HG03460 (cell line): ENCODE results near the gene PCGF2.

Experiments used
- ATAC-seq: cut with Tn5 transposase; IDR thresholded peaks from one replicate; pipeline ENCODE4 v1.9.1; 2021; ENCODE audit not compliant: unreplicated experiment

Gene PCGF2

DNA sequence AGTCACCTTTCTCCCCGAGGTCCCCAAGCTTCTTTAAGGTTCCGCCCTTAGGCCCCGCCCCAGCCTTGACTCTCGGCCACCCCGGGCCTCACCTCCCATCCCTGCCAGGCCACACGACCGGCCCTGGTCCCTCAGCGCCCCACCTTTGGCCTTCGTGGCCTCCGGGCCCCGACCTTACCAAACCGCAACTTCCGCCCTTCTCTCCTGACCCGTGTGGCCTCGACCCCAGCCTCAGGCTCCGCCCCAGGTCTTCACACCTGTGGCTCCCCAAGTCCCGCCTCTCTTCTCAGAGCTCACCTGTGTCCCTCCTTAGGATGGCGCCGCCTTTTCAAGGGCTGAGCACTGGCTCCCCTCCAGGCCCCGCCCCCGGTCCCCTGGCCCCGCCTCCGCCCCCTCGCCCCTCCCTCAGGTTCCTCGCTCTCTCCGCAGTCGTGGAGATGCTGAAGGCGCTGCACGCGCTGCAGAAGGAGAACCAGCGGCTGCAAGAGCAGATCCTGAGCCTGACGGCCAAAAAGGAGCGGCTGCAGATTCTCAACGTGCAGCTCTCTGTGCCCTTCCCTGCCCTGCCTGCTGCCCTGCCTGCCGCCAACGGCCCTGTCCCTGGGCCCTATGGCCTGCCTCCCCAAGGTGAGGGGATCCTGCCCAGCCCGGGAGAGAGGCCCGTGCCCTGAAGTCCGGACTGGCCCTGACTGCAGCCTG, 28.0 kb downstream of the PCGF2 start:
- no peak for ATAC-seq

DNA sequence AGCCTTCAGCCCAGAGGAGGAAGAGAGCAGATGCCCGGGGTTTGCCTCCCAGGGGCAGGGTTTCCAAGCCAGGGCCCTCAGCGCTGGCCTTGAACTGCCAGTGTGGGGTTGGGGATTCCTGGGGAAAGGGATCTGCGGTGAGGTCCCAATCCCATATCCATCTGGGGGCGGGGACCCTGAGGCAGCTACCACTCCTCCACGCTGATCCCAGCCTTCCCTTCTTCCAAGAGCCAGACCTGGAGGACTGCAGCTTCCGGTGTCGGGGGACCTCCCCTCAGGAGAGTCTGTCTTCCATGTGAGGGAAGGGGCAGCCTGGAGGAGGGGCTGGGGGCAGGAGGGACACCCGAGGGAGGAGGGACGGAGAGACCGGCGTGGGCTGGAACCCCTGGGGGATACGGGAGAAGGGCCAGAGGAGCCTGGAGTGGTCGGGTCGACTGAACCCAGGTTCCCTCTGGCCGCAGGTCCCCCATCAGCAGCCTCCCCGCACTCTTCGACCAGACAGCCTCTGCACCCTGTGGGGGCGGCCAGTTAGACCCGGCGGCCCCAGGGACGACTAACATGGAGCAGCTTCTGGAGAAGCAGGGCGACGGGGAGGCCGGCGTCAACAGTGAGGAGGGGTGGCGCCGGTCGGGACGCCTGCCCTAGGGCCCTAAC, 28.7 kb downstream of the PCGF2 start:
- no peak for ATAC-seq

DNA sequence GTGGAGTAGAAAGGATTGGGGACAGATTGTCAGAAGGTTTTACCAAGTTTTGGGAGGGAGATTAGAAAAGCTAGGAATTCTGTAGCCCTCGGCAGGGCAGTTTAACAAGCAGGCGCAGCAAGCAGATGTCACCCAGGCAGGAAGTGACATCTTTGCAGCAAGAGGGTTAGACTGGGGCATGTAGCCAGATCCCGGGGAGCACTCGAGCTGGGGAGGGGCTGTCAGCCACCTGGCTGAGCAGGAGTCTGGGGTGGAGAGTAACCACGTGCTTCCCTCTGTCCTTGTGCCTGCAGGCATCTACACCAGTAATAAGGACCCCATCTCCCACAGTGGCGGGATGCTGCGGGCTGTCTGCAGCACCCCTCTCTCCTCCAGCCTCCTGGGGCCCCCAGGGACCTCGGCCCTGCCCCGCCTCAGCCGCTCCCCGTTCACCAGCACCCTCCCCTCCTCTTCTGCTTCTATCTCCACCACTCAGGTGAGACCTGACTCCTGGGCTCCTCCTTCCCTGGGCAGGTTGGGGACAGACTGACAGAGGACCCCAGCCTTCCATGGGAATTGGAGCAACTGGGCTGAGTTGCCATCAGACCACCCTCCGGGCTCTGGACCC, 30.9 kb downstream of the PCGF2 start:
- ATAC-seq, result no peak

DNA sequence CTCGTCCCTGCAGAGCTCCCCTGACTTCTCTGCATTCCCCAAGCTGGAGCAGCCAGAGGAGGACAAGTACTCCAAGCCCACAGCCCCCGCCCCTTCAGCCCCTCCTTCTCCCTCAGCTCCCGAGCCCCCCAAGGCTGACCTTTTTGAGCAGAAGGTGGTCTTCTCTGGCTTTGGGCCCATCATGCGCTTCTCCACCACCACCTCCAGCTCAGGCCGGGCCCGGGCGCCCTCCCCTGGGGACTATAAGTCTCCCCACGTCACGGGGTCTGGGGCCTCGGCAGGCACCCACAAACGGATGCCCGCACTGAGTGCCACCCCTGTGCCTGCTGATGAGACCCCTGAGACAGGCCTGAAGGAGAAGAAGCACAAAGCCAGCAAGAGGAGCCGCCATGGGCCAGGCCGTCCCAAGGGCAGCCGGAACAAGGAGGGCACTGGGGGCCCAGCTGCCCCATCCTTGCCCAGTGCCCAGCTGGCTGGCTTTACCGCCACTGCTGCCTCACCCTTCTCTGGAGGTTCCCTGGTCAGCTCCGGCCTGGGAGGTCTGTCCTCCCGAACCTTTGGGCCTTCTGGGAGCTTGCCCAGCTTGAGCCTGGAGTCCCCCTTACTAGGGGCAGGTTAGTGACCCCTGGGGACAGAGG, 31.6 kb downstream of the PCGF2 start:
- no peak for ATAC-seq

DNA sequence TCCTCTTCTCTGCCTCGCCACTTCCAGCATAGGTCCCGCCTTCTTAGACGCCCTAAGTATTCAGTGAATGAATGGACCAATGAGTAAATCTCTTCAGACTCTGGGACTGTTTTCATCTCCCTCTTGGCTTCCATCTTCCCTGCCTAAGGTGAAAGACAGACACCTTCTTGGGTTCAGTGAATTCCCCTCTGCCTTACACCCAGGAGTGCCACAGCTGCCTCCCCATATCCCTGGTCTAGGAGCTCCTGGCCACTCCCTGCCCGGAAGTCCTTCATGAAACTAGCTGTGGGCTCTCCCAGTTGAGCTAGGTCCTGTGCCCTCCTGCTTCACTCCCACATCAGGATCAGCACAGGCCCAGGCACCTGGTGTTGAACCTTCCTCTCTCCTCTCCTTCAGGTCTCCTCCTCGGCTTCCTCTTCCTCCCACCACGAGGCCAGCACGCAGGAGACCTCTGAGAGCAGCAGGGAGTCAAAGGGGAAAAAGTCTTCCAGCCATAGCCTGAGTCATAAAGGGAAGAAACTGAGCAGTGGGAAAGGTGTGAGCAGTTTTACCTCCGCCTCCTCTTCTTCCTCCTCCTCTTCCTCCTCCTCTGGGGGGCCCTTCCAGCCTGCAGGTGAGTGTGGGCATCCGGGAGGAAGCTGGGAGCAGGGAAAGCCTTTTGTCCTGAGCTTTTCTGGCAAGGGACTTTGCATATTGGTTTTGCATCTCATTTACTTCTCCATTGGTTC, 32.8 kb downstream of the PCGF2 start:
- no peak for ATAC-seq

DNA sequence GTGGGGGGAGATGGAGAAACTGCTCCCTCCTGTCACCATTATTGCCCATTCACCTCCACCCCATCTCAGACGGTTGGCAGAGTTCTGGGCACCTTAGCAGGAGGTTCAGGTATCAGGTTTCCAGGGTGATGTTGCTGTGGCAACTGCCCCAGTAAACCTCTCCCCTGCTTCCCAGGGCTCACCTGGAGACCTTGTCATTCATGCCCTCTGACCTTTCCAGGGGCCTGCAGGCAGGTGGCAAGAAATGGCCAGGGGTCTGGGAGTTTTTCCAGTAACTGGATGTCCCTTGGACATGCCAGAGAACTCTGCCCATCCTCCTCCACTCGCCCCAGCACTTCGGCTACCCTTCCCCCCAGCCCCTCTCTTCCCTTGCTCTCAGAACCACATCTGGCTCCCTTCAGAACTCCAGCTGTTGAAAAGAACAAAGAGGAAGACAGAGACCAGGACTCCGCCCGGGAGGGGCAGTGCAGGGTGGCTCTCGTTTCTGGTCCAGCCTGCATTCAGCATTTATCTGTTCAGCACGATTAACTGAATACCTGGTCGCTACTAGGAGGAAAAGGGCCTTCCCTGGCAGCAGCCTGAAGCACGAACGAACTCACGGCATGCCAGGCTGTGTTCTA, 34.6 kb downstream of the PCGF2 start:
- ATAC-seq, result no peak

DNA sequence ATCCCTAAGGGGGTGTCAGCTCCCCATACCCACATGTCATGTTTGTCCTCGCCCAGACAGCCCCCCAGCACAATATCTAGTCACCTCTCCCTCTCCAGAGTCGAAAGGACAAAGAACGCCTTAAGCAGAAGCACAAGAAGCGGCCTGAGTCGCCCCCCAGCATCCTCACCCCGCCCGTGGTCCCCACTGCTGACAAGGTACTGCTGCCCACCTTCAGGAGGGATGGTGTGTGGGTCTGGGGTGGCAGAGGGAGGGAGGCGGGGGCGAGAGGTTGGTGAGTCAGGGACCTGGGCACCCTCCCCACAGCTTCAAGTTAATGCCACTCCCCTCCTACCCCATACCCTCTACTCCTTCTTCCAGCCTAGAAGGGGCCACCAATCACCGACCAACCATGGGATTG, 35.5 kb downstream of the PCGF2 start:
- no peak for ATAC-seq

DNA sequence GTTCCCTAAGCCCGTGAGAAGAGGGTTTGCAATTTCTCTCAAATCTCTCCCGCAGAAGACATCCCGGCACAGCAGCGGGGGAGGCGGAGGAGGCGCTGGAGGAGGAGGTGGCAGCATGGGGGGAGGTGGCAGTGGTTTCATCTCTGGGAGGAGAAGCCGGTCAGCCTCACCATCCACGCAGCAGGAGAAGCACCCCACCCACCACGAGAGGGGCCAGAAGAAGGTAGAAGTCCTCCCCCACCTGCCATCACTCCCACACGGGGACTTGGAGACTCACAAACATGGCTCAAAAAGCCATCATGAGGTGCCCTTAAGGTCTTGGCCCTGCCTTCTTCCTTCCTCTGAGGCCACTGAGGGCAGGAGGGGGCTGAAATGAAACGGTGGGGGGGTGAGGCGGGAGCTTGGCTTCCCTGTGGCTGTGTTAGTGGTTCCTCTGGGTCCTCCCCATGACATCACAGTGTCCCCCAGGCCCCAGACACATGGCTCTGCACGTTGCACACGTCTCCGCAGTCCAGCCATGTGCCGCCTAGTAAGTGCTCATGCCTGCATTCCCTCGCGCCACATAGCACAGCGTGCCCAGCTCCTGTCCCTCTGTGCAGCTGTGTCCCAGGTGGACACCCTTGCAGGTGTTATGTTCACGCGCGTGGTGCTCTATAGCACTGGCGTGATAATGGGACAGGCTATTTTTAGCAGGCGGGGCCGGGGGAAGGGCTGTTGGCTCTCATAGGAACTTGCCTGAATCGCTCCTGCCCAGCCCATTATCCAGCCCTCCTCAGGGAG, 36.2 kb downstream of the PCGF2 start:
- ATAC-seq, result no peak

DNA sequence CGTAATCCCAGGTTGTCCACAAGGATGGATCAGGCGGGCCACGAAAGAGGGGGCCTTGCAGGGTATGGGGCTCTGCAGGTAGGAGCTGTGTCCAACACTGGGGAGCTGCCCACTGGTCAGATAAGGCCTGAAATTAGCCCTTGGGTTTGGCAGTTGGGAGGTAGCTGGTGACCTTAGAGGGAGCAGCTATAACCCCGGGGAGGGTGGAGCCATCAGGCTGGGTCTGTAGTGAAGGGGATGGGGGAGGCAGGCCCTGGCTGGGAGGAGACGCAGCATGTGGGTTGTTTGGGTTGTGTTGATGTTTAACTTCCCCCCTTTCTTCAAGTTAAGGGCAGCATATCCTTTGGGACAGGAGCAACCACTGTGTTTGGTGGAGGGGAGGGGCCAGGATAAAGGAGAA, 37.2 kb downstream of the PCGF2 start:
- ATAC-seq, result no peak

DNA sequence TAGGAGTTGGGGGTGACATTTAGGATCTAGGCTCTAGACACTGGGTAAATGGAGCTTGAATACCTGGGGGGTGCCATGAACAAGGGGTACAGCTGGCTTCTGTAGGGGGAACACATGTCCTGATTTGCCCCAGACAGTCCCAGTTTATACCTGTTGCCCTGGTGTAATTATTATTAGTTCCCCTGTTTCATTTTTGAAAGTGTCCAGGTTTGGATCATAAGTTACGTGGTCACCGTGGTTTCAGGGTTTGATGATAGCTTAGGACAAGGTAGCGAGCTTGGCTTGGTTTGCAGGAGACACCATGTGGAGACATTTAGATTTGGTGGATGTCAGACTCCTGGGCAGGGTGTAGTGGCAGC, 37.6 kb downstream of the PCGF2 start:
- no peak for ATAC-seq

DNA sequence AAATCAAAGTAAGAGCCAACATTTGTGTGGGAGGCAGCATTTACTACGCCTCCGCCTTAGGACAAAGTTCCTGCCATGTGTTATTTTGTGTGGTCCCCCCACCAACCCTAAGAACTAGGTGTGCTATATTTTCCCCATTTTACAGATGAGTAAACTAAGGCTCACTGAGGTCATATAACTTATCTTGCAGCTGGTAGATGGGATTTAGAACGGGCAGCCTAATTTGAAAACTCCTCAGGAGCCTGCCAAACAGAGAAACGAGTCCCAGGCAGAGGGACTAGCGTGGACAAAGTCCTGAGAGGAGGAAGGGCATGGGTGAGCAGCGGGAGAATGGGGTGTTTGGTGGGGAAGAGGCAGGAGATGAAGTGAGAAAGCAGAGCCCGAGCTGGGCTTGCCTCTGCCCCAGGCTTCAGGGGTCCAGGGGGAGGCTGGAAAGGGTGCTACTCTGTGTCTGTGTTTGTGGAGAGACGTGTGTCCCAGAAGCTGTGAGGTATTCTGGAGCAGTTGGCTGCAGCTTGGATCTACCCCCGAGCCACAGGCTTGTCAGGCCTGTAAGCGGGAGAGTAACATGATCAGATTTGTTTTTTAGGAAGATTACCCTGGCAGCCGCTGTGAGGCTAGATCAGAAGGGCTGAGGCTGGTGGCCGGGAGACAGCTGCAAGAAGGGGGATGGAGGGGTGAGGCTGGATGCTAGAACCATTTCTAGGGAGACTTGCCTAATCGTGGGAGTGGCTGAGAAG, 38.1 kb downstream of the PCGF2 start:
- ATAC-seq, result no peak

DNA sequence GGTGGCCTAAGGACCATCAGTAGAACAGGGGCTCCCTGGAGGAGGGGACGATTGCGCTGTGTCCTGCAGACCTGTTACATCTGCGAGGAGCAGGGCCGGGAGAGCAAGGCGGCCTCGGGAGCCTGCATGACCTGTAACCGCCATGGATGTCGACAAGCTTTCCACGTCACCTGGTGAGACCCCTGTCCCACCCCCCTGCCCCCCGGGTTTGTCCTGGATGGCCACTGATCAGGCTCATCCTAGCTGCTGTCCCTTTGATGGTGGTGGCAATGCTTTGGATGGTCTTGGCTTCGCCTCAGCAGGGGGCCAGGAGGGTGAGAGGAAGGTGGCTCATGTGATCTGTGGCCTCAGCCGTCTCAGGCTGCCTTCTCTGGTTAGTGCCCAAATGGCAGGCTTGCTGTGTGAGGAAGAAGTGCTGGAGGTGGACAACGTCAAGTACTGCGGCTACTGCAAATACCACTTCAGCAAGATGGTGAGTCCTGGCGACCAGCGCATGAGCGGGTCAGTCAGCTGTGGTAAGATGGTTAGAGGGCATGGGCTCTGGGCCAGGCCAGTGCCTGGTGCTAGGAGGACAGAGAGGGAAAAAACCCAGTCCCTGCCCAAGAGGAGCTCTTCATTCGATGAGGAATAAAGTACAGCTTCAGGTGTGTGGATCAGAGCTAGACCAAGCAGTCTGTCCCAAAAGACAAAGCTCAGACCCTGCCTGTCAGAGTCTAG, 38.9 kb downstream of the PCGF2 start:
- no peak for ATAC-seq

DNA sequence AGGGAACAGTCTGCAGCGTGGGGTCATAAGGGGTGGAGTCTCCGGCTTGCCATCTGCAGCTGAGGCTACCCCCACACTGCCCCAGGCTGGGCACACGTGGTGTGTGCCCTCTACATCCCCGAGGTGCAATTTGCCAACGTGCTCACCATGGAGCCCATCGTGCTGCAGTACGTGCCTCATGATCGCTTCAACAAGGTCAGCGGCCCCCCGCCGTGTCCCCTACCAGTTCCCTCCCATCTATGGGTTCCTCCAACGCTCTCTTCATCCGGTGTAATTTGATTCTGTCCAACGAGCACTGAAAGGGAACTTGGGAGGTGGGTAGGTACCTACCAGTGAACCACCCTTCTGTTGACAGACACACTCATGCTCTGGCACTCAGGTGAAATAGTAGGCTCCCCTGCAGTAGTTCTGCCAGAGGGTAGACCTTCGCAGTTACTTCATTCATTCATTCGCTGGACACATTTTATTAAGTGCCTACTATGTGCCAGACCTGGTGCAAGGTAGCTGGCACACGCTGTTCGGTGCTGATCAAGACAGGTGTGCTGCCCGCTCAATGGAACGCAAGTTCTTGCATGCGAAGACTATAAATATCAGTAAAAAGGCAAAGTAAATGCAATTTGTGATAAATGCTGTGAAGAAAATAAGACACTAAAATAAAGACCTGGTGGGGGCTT, 40.3 kb downstream of the PCGF2 start:
- ATAC-seq, result no peak

DNA sequence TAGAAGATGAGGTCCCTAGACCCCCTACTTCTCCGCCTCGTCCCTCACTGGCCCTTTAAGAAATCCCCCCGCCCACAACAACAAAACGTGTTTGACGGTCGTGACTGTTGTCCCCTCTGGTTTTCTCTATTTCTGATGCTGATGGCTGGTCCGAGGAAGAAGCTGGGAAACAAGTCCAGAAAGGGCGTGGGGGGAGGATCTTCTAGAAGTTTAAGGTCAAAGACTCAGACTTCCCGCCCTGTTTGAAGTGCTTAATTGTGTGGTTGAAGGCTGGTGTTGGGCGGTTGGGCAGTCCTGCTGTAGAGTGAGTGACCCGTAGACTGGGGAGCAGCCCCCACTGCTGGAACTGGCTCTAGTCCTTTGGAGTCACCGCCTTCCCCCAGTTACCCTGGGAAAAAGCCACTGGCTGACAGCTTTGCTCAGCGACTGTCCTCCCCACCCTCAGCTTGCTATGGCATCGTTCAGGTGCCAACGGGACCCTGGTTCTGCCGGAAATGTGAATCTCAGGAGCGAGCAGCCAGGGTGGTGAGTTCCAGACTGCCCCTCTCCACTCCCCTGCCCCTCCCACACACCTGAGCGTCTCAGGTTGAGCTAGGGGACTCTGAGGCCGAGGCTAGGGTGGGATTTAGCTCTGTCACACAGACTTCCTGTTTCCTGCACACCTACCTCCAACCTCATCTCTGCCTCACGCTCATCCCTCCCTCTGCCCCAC, 41.5 kb downstream of the PCGF2 start:
- no peak for ATAC-seq

DNA sequence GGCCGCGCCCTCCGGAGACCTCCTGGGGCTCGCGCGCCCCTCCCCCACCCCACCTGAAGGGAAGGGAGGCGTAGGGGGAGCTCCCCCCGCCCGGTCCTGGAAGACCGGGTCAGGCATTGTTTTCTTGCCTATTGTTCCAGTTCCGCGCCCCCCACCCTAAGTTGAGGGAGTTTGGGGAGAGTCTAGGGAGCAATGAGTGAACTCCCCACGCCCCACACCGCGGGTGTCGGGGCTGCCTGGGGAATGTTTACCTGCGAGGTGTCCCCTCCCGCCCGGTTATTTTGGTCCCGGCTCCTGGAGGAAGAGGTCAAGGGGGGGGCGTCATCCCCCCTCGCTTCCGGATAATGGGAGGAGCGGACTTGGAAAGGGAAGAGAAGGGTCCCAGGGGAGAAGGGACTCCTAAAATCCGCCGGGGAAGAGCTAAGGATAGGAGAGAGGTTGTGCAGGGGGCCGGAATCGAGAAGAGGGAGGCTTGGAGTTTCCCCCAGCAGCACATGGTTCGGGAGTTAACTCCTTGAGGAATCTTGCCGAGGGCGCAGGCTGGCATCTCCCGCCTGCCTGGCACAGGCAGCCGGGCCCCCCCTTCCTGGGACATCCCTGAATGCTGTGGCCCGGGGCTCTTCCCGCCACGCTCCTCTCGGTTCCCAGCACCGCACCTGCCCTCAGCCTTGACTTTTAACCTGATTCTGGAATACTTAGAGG, 42.2 kb downstream of the PCGF2 start:
- ATAC-seq, result no peak

DNA sequence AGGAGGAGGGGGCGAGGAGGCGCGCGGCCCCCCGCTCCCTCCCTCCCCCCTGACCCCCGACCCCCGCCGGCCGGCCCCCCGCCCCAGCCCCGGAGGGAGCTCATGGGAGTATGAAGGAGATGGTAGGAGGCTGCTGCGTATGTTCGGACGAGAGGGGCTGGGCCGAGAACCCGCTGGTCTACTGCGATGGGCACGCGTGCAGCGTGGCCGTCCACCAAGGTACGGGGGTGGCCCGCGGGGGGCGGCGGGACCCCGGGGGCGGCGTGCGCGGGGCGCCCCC, 42.7 kb downstream of the PCGF2 start:
- no peak for ATAC-seq
